CD14-positive monocyte (primary cell): ENCODE data around the gene CYP27B1. TPM values are rescaled to one million over a fixed set of nuclear protein-coding genes. Genes with fewer than 3 reads are reported as not detected.
A peak's percentile ranks its signal among the peaks of the same experiment; 100 is the strongest.

Source experiments
- DNase-seq, 3 donors: peaks; one replicate each; pipeline ENCODE4 v3.0.0-alpha.2; 2011 to 2022
- H2AFZ ChIP-seq: 2 replicates; pipeline ENCODE4 v1.6.0; 2012; ENCODE audit warnings: mild to moderate bottlenecking, low read depth, low read length, inconsistent platforms; ENCODE audit not compliant: insufficient read depth, poor library complexity, severe bottlenecking
- H3K27ac ChIP-seq, 2 donors: 1 replicate in 1 of 2; 2 replicates in 1 of 2; pipeline ENCODE4 v1.5.1; 2012 to 2013; ENCODE audit warnings: low read length in 2 of 2, control low read depth in 1 of 2, inconsistent platforms in 1 of 2, low read depth in 1 of 2, mild to moderate bottlenecking in 1 of 2
- H3K27me3 ChIP-seq, 2 donors: one replicate each; pipeline versions ENCODE4 v1.6.0 to v1.6.1; 2011 to 2013; ENCODE audit warnings: low read length in 2 of 2; ENCODE audit not compliant: control insufficient read depth in 2 of 2, insufficient read depth in 2 of 2
- H3K36me3 ChIP-seq, 2 donors: replicated peaks in 1 of 2; 1 replicate in 1 of 2; 2 replicates in 1 of 2; pipeline versions ENCODE4 v1.5.1 to v1.6.1; 2012 to 2013; ENCODE audit warnings: low read length in 2 of 2, control low read depth in 1 of 2, inconsistent platforms in 1 of 2, mild to moderate bottlenecking in 1 of 2; ENCODE audit not compliant: insufficient read depth in 2 of 2, control insufficient read depth in 1 of 2
- H3K4me1 ChIP-seq, 2 donors: 1 replicate in 1 of 2; 2 replicates in 1 of 2; pipeline versions ENCODE4 v1.5.1 to v1.6.1; 2012 to 2013; ENCODE audit warnings: low read length in 2 of 2, control low read depth in 1 of 2, inconsistent platforms in 1 of 2, mild to moderate bottlenecking in 1 of 2, moderate library complexity in 1 of 2; ENCODE audit not compliant: insufficient read depth in 2 of 2, control insufficient read depth in 1 of 2
- H3K4me2 ChIP-seq: replicated peaks from 2 replicates; pipeline ENCODE3; 2012; ENCODE audit warnings: low read length, moderate library complexity, mild to moderate bottlenecking; ENCODE audit not compliant: poor library complexity, severe bottlenecking; ENCODE audit errors: extremely low read depth
- H3K4me3 ChIP-seq, 3 experiments: fragments of 200-600 bp in 1 of 3; sonication (generic) in 1 of 3; replicated peaks in 1 of 3; 1 replicate in 2 of 3; 2 replicates in 1 of 3; pipeline ENCODE4 v1.5.1; 2011 to 2013; ENCODE audit warnings: low read length in 3 of 3, mild to moderate bottlenecking in 3 of 3, control low read depth in 2 of 3, low read depth in 2 of 3, inconsistent platforms in 1 of 3, moderate library complexity in 1 of 3
- H3K79me2 ChIP-seq: 2 replicates; pipeline ENCODE4 v1.6.0; 2012; ENCODE audit warnings: mild to moderate bottlenecking, control low read depth, inconsistent platforms, low read length, moderate library complexity; ENCODE audit not compliant: insufficient read depth
- H3K9ac ChIP-seq: 2 replicates; pipeline ENCODE4 v1.6.0; 2017; ENCODE audit warnings: low read length, mild to moderate bottlenecking; ENCODE audit not compliant: insufficient read depth, poor library complexity, severe bottlenecking
- H3K9me3 ChIP-seq, 2 donors: replicated peaks in 1 of 2; 1 replicate in 1 of 2; 2 replicates in 1 of 2; pipeline versions ENCODE4 v1.5.1 to v1.6.1; 2012 to 2013; ENCODE audit warnings: low read length in 2 of 2, control low read depth in 1 of 2; ENCODE audit not compliant: control insufficient read depth in 1 of 2, insufficient read depth in 1 of 2
- H4K20me1 ChIP-seq: 2 replicates; pipeline ENCODE4 v1.6.0; 2012; ENCODE audit warnings: mild to moderate bottlenecking, low read length, control low read depth, moderate library complexity; ENCODE audit not compliant: insufficient read depth
- H3K27ac Mint-ChIP-seq, 7 donors: one replicate each; pipeline ENCODE4 v1.8.0; 2020; ENCODE audit warnings: mild to moderate bottlenecking in 7 of 7, mixed read lengths in 7 of 7, moderate library complexity in 6 of 7, inconsistent platforms in 2 of 7
- H3K27me3 Mint-ChIP-seq, 3 donors: one replicate each; pipeline ENCODE4 v1.8.0; 2021 to 2022; ENCODE audit warnings: low read depth in 3 of 3, mild to moderate bottlenecking in 3 of 3, mixed read lengths in 3 of 3, moderate library complexity in 3 of 3, inconsistent platforms in 1 of 3
- H3K36me3 Mint-ChIP-seq, 2 donors: one replicate each; pipeline ENCODE4 v1.8.0; 2020; ENCODE audit warnings: mixed read lengths in 2 of 2, inconsistent platforms in 1 of 2, mild to moderate bottlenecking in 1 of 2
- H3K4me1 Mint-ChIP-seq: one replicate; pipeline ENCODE4 v1.8.0; 2020; ENCODE audit warnings: mild to moderate bottlenecking, mixed read lengths
- H3K4me3 Mint-ChIP-seq, 2 donors: one replicate each; pipeline ENCODE4 v1.8.0; 2020; ENCODE audit warnings: mild to moderate bottlenecking in 2 of 2, mixed read lengths in 2 of 2, moderate library complexity in 1 of 2
- H3K9me3 Mint-ChIP-seq, 7 donors: one replicate each; pipeline ENCODE4 v1.8.0; 2020 to 2022; ENCODE audit warnings: mixed read lengths in 7 of 7, mild to moderate bottlenecking in 6 of 7, moderate library complexity in 6 of 7, inconsistent platforms in 2 of 7
- WGBS: methylation state at CpG from one replicate; pipeline ENCODE4 v1.1.5; 2013; ENCODE audit warnings: missing lambda C conversion rate; ENCODE audit not compliant: insufficient coverage; 5-methylcytosine and 5-hydroxymethylcytosine counted together
- intact Hi-C, 2 donors: fragments of 100-400 bp; cut with micrococcal nuclease; formaldehyde crosslinking; loops; one replicate each; pipeline versions ENCODE4 v1.15.0 to v1.15.1; 2023
- polyA plus RNA-seq, 3 donors: library from polyadenylated mRNA; depleted of rRNA in 1 of 3; unstranded in 2 of 3; stranded (reverse) in 1 of 3; fragments of 300-500 nt in 2 of 3; fragments of >200 nt in 1 of 3; fragmentation: Illumina TruSeq in 2 of 3; gene quantifications; 1 replicate in 2 of 3; 2 replicates in 1 of 3; pipeline ENCODE4 v1.2.3, GENCODE V29; 2012 to 2021
- TF ChIP-seq, protein P1 (sequence below): fragments of 200-600 bp; IDR thresholded peaks from one replicate; pipeline ENCODE4 v1.8.0; 2022; ENCODE audit warnings: antibody characterized with exemption, mild to moderate bottlenecking

The CYP27B1 gene
- polyA plus RNA-seq, 3 donors, result 0.81 TPM; not detected in 2

DNA sequence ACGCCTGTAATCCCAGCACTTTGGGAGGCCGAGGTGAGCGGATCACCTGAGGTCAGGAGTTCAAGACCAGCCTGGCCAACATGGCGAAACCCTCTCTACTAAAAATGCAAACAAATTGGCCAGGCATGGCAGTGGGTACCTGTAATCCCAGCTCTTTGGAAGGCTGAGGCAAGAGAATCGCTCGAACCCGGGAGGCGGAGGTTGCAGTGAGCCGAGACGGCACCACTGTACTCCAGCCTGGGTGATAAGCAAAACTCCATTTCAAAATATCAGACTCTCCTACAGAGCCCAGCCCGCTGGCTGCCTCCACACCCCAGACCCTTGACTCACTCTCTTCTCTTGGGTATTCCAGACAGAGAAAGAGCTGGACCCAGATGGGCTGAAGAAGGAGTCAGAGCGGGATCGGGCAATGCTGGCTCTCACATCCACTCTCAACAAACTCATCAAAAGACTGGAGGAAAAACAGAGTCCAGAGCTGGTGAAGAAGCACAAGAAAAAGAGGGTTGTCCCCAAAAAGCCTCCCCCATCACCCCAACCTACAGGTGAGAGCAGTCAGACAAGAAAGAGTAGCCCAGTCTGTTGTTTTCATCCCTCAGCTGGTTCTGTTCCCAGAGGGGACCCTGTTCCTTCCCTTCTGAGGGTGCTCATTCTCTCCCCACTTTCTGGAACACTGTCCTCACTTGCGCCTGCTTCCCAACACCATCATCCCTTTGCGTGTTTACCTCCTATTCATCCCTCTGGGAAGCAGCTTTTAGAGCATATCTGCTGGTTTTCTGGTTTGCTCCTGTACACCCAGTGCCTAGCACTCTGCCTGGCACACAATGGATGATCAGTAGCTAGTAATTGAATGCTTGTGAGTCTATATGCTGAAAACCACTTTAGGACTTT, 48.0 kb downstream of the CYP27B1 start:
- peak overlapping the region in 1 of 7 donors; percentile 62 for H3K27ac Mint-ChIP-seq
- Histone ChIP-seq H3K27me3 (no peaks in the 10 kb centered on the region), H3K79me2 (no peaks in the 10 kb centered on the region), H3K4me3 (no peak overlapping the region), H2AFZ (no peak overlapping the region), H3K9ac (no peak overlapping the region), H3K9me3 (no peaks in the 10 kb centered on the region), H4K20me1 (peaks cover 12% of the 10 kb centered on the region), H3K27ac (no peak overlapping the region), H3K4me1 (no peaks in the 10 kb centered on the region), H3K36me3 (peaks cover 77 to 79% of the 10 kb centered on the region in 2 donors), H3K4me2 (no peak overlapping the region)
- TF ChIP-seq, protein P1, sequence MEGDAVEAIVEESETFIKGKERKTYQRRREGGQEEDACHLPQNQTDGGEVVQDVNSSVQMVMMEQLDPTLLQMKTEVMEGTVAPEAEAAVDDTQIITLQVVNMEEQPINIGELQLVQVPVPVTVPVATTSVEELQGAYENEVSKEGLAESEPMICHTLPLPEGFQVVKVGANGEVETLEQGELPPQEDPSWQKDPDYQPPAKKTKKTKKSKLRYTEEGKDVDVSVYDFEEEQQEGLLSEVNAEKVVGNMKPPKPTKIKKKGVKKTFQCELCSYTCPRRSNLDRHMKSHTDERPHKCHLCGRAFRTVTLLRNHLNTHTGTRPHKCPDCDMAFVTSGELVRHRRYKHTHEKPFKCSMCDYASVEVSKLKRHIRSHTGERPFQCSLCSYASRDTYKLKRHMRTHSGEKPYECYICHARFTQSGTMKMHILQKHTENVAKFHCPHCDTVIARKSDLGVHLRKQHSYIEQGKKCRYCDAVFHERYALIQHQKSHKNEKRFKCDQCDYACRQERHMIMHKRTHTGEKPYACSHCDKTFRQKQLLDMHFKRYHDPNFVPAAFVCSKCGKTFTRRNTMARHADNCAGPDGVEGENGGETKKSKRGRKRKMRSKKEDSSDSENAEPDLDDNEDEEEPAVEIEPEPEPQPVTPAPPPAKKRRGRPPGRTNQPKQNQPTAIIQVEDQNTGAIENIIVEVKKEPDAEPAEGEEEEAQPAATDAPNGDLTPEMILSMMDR, result no peak
- peaks cover 0 to 2% (median 0%) of the 10 kb centered on the region in 7 donors for H3K9me3 Mint-ChIP-seq
- peaks cover 69 to 75% of the 10 kb centered on the region in 2 donors for H3K36me3 Mint-ChIP-seq
- intact Hi-C loops, result no loop called here
- no peaks in the 10 kb centered on the region for H3K27me3 Mint-ChIP-seq
- no peaks in the 10 kb centered on the region for H3K4me1 Mint-ChIP-seq
- WGBS, result 97% methylated on average over 8 of the region's 15 CpGs
- no peak overlapping the region for H3K4me3 Mint-ChIP-seq
- no peak for DNase-seq

DNA sequence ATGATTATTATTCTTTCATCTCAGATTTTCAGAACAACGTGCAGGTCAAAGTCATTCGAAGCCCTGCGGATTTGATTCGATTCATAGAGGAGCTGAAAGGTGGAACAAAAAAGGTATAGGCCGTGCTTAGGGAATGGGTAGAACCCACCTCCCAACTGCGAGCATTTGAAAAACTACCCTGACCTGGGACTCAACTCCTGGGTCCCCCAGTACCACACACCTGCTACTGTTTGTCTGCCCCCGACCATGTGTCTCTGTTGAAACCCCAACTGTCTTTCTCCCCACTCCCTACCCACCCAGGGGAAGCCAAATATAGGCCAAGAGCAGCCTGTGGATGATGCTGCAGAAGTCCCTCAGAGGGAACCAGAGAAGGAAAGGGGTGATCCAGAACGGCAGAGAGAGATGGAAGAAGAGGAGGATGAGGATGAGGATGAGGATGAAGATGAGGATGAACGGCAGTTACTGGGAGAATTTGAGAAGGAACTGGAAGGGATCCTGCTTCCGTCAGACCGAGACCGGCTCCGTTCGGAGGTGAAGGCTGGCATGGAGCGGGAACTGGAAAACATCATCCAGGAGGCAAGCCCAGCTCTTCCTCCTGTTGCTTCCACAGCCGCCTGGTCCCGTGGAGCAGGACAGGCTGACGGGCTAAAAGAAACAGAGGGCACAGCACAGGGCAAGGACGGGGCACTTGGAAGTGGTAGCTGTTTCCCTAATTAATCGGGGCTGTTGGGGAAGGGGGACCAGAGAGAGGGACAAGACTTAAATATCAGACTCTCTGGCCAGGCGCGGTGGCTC, 48.8 kb downstream of the CYP27B1 start:
- Histone ChIP-seq H3K27ac (no peak overlapping the region), H4K20me1 (peaks cover 20% of the 10 kb centered on the region), H2AFZ (no peak overlapping the region), H3K36me3 (peaks cover 85 to 88% of the 10 kb centered on the region in 2 donors), H3K4me1 (no peaks in the 10 kb centered on the region), H3K4me3 (no peak overlapping the region), H3K79me2 (peaks cover 2% of the 10 kb centered on the region), H3K9ac (no peak overlapping the region), H3K9me3 (no peaks in the 10 kb centered on the region), H3K4me2 (no peak overlapping the region), H3K27me3 (no peaks in the 10 kb centered on the region)
- TF ChIP-seq, protein P1, result no peak
- H3K27ac Mint-ChIP-seq, result no peak overlapping the region
- intact Hi-C loops, result no loop called here
- peaks cover 72 to 83% of the 10 kb centered on the region in 2 donors for H3K36me3 Mint-ChIP-seq
- peaks cover 0 to 2% (median 0%) of the 10 kb centered on the region in 7 donors for H3K9me3 Mint-ChIP-seq
- no peak overlapping the region for H3K4me3 Mint-ChIP-seq
- no peak for DNase-seq
- H3K4me1 Mint-ChIP-seq, result no peaks in the 10 kb centered on the region
- no peaks in the 10 kb centered on the region for H3K27me3 Mint-ChIP-seq
- WGBS, result 96% methylated on average over 13 of the region's 22 CpGs
